Measurements from ENCODE around the gene SCNN1A. TPM values are rescaled to one million over a fixed set of nuclear protein-coding genes. Genes with fewer than 3 reads are reported as not detected.

Gene SCNN1A
- total and polyA plus RNA-seq, 4 donors: 86.6 to 312 (median 125) TPM

DNA sequence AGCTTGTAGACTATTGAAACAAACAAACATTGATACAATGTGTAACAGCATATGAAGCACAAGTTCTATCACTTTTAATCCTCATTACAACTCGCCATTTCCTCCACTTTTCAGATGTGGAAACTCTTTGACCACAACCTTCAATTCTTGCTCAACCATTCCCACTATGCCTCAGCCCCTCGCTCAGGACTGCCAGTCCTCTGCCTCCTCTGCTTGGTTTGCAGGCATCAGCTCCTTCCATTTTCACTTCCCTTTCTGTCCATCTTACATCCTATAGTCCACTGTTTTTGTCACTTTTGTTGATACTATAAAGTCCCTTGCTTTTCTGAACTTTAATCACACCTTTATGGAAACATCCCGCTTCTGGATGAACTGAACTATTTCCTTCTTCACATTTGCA is 41.2 kb upstream of the SCNN1A start:
- no peak overlapping the region for H3K9ac ChIP-seq (ENCODE audit: insufficient read depth in 1 of 2, low read length in 2 of 2)
- TF ChIP-seq, protein P1, sequence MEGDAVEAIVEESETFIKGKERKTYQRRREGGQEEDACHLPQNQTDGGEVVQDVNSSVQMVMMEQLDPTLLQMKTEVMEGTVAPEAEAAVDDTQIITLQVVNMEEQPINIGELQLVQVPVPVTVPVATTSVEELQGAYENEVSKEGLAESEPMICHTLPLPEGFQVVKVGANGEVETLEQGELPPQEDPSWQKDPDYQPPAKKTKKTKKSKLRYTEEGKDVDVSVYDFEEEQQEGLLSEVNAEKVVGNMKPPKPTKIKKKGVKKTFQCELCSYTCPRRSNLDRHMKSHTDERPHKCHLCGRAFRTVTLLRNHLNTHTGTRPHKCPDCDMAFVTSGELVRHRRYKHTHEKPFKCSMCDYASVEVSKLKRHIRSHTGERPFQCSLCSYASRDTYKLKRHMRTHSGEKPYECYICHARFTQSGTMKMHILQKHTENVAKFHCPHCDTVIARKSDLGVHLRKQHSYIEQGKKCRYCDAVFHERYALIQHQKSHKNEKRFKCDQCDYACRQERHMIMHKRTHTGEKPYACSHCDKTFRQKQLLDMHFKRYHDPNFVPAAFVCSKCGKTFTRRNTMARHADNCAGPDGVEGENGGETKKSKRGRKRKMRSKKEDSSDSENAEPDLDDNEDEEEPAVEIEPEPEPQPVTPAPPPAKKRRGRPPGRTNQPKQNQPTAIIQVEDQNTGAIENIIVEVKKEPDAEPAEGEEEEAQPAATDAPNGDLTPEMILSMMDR (IDR thresholded peaks at IDR 0.05; ENCODE audit: control extremely low read depth, extremely low read depth): no peak
- no peaks in the 10 kb centered on the region for H3K36me3 ChIP-seq (ENCODE audit: control insufficient read depth in 4 of 4, insufficient read depth in 4 of 4, low read length in 4 of 4)
- no peaks in the 10 kb centered on the region for H3K4me1 ChIP-seq (ENCODE audit: control insufficient read depth in 5 of 5, insufficient read depth in 5 of 5, low read length in 5 of 5)
- DNase-seq (no peak), ATAC-seq (ENCODE audit: insufficient read depth, low FRiP score) (no peak)
- H3K9me3 ChIP-seq (ENCODE audit: control insufficient read depth in 4 of 4, insufficient read depth in 3 of 4, low read length in 3 of 4): no peaks in the 10 kb centered on the region
- H3K27me3 ChIP-seq (ENCODE audit: control insufficient read depth in 3 of 3, insufficient read depth in 3 of 3, low read length in 2 of 3): no peaks in the 10 kb centered on the region
- peak overlapping the region in 1 of 2 donors; percentile 16 for H3K27ac ChIP-seq (ENCODE audit: low read depth in 1 of 2, low read length in 1 of 2)
- 45 to 68% methylated on average over 3 of the region's 3 CpGs for WGBS, 2 donors
- H3K4me3 ChIP-seq: no peak overlapping the region

DNA sequence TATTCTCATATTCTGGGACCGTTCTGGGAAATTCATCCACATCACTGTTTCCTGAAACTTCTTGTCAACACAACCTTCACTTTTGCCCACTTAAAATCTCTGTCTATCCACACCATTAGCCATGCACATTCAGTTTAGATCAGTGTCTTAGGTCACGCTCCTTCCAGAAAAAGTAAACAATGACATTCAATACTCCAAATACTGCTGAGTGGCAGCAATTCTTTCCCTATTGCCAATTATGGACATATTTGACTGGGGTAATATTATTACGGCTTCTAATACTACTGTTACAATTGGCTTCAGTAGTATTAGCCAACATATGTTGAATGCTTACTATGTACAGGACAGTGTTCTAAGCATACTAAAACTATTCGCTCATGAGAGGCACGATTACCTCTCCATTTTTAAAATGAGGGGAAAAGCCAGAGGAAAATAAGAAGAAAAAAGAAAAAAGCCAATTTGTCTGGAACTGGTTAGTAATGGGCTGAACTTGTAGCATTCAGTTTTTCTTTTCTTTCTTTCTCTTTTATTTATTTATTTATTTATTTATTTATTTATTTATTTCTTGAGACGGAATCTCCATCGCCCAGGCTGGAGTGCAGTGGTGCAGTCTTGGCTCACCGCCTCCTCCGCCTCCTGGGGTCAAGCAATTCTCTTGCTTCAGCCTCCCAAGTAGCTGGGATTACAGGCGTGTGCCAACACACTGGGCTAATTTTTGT is 32.0 kb upstream of the SCNN1A start:
- TF ChIP-seq, protein P1 (IDR thresholded peaks at IDR 0.05; ENCODE audit: control extremely low read depth, extremely low read depth): no peak
- Histone ChIP-seq H3K9ac (ENCODE audit: insufficient read depth in 1 of 2, low read length in 2 of 2) (no peak overlapping the region), H3K9me3 (ENCODE audit: control insufficient read depth in 4 of 4, insufficient read depth in 3 of 4, low read length in 3 of 4) (no peaks in the 10 kb centered on the region), H3K27me3 (ENCODE audit: control insufficient read depth in 3 of 3, insufficient read depth in 3 of 3, low read length in 2 of 3) (no peaks in the 10 kb centered on the region), H3K27ac (ENCODE audit: low read depth in 1 of 2, low read length in 1 of 2) (no peak overlapping the region), H3K4me3 (no peak overlapping the region), H3K36me3 (ENCODE audit: control insufficient read depth in 4 of 4, insufficient read depth in 4 of 4, low read length in 4 of 4) (no peaks in the 10 kb centered on the region), H3K4me1 (ENCODE audit: control insufficient read depth in 5 of 5, insufficient read depth in 5 of 5, low read length in 5 of 5) (no peaks in the 10 kb centered on the region)
- no peak for DNase-seq
- 92 to 95% methylated on average over 10 of the region's 10 CpGs for WGBS, 2 donors
- ATAC-seq (ENCODE audit: insufficient read depth, low FRiP score): no peak

DNA sequence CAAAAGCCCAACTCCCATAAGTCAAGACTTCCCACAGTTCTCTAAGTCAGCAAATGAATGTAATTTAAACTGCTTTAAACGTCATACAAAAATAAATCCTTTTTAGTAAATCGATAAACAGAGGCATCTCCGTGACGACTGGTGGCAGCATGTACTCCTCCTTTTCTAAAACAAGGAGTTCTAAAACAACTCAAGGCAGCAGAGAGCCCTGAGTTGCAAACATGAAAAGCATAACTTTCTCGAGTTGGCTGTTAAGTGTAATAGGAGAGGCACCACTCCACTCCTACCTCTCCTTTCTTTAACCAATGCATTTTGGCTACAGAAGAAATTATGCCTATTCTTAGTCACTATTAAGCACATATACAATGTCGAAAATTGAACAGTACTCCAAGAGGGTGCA is 30.6 kb upstream of the SCNN1A start:
- TF ChIP-seq, protein P1 (IDR thresholded peaks at IDR 0.05; ENCODE audit: control extremely low read depth, extremely low read depth): no peak
- Histone ChIP-seq H3K4me3 (no peak overlapping the region), H3K9ac (ENCODE audit: insufficient read depth in 1 of 2, low read length in 2 of 2) (no peak overlapping the region), H3K36me3 (ENCODE audit: control insufficient read depth in 4 of 4, insufficient read depth in 4 of 4, low read length in 4 of 4) (no peaks in the 10 kb centered on the region), H3K4me1 (ENCODE audit: control insufficient read depth in 5 of 5, insufficient read depth in 5 of 5, low read length in 5 of 5) (no peaks in the 10 kb centered on the region), H3K9me3 (ENCODE audit: control insufficient read depth in 4 of 4, insufficient read depth in 3 of 4, low read length in 3 of 4) (no peaks in the 10 kb centered on the region), H3K27ac (ENCODE audit: low read depth in 1 of 2, low read length in 1 of 2) (no peak overlapping the region), H3K27me3 (ENCODE audit: control insufficient read depth in 3 of 3, insufficient read depth in 3 of 3, low read length in 2 of 3) (no peaks in the 10 kb centered on the region)
- WGBS, 2 donors: 63 to 85% methylated on average over 6 of the region's 6 CpGs
- DNase-seq (peak in 1 of 3 donors; percentile 45), ATAC-seq (ENCODE audit: insufficient read depth, low FRiP score) (no peak)

DNA sequence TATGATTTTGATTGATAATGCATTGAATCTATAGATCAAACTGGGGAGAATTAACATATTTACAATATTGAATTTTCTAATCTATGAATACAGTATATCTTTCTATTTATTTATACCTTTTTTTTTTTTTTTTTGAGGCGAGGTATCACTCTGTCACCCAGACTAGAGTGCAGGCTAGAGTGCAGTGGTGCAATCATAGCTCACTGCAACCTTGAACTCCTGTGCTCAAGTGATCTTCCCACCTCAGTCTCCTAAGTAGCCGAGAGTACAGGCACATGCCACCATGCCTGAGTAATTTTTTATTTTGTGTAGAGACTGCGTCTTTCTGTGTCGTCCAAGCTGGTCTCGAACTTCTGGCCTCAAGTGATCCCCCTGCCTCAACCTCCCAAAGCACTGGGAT is 29.0 kb upstream of the SCNN1A start:
- Histone ChIP-seq H3K9me3 (ENCODE audit: control insufficient read depth in 4 of 4, insufficient read depth in 3 of 4, low read length in 3 of 4) (no peaks in the 10 kb centered on the region), H3K27ac (ENCODE audit: low read depth in 1 of 2, low read length in 1 of 2) (no peak overlapping the region), H3K36me3 (ENCODE audit: control insufficient read depth in 4 of 4, insufficient read depth in 4 of 4, low read length in 4 of 4) (peaks cover 0 to 1% (median 0%) of the 10 kb centered on the region in 4 donors), H3K9ac (ENCODE audit: insufficient read depth in 1 of 2, low read length in 2 of 2) (no peak overlapping the region), H3K4me3 (no peak overlapping the region), H3K4me1 (ENCODE audit: control insufficient read depth in 5 of 5, insufficient read depth in 5 of 5, low read length in 5 of 5) (no peaks in the 10 kb centered on the region), H3K27me3 (ENCODE audit: control insufficient read depth in 3 of 3, insufficient read depth in 3 of 3, low read length in 2 of 3) (no peaks in the 10 kb centered on the region)
- 90 to 97% methylated on average over 5 of the region's 5 CpGs for WGBS, 2 donors
- TF ChIP-seq, protein P1 (IDR thresholded peaks at IDR 0.05; ENCODE audit: control extremely low read depth, extremely low read depth): no peak
- no peak for DNase-seq
- no peak for ATAC-seq (ENCODE audit: insufficient read depth, low FRiP score)

Data from lung (tissue), 12 donors.